SK-N-SH (cell line): ENCODE data around the gene TSPAN32. TPM values are rescaled to one million over a fixed set of nuclear protein-coding genes. Genes with fewer than 3 reads are reported as not detected.

Experiments used
- CTCF ChIA-PET: fragments of 300-600, 350-600 bp; formaldehyde crosslinking; extraction: SDS; loops from one replicate; lab custom pipeline; 2021; lab: Yijun Ruan, JAX
- POLR2A ChIA-PET: fragments of 350-600 bp; sonication (Branson Sonifier 250); formaldehyde crosslinking; extraction: SDS; loops from one replicate; lab custom pipeline; 2020; ENCODE audit warnings: antibody characterized with exemption, inconsistent platforms; lab: Yijun Ruan, JAX
- DNase-seq: peaks from one replicate; pipeline ENCODE4 v3.0.0; 2012
- H2AFZ ChIP-seq: fragments of 200-600 bp; sonication (generic); 2 replicates; pipeline ENCODE4 v1.8.1; 2016; ENCODE audit warnings: antibody characterized with exemption, mild to moderate bottlenecking, low read depth
- H3F3A ChIP-seq: fragments of 200-600 bp; sonication (generic); replicated peaks from 2 replicates; pipeline ENCODE3; 2016; ENCODE audit warnings: antibody characterized with exemption, mild to moderate bottlenecking; ENCODE audit not compliant: insufficient read depth
- H3K27ac ChIP-seq, 2 experiments: fragments of 200-500 bp in 1 of 2; fragments of 200-600 bp in 1 of 2; sonication (Bioruptor generic) in 1 of 2; sonication (generic), shearing (Covaris generic) in 1 of 2; 2 replicates each; pipeline versions ENCODE4 v1.5.1 to v1.6.1; 2014 to 2016; ENCODE audit warnings: low read depth in 2 of 2, inconsistent platforms in 1 of 2, low read length in 1 of 2, mild to moderate bottlenecking in 1 of 2, mixed read lengths in 1 of 2
- H3K27me3 ChIP-seq: fragments of 200-600 bp; sonication (generic), shearing (Covaris generic); 2 replicates; pipeline ENCODE4 v1.6.1; 2016; ENCODE audit warnings: mixed run types; ENCODE audit not compliant: insufficient read depth
- H3K36me3 ChIP-seq, 2 experiments: fragments of 200-500 bp in 1 of 2; fragments of 200-600 bp in 1 of 2; sonication (Bioruptor generic) in 1 of 2; sonication (generic) in 1 of 2; replicated peaks in 1 of 2; 2 replicates each; pipeline versions ENCODE3 to v1.5.1; 2014 to 2016; ENCODE audit warnings: low read length in 1 of 2, mild to moderate bottlenecking in 1 of 2; ENCODE audit not compliant: insufficient read depth in 2 of 2, control insufficient read depth in 1 of 2
- H3K4me1 ChIP-seq, 2 experiments: fragments of 200-500 bp in 1 of 2; fragments of 200-600 bp in 1 of 2; sonication (Bioruptor generic) in 1 of 2; sonication (generic), shearing (Covaris generic) in 1 of 2; 2 replicates each; pipeline versions ENCODE4 v1.5.1 to v1.6.1; 2014 to 2016; ENCODE audit warnings: low read depth in 1 of 2, low read length in 1 of 2, mixed run types in 1 of 2; ENCODE audit not compliant: insufficient read depth in 2 of 2, control insufficient read depth in 1 of 2
- H3K4me2 ChIP-seq: fragments of 200-600 bp; sonication (generic), shearing (Covaris generic); 2 replicates; pipeline ENCODE4 v1.6.1; 2017; ENCODE audit warnings: mixed run types
- H3K4me3 ChIP-seq, 2 experiments: fragments of 200-500 bp in 1 of 2; fragments of 200-600 bp in 1 of 2; sonication (Bioruptor generic) in 1 of 2; sonication (generic), shearing (Covaris generic) in 1 of 2; 2 replicates each; pipeline versions ENCODE4 v1.5.1 to v1.8.1; 2014 to 2016; ENCODE audit warnings: low read depth in 2 of 2, inconsistent platforms in 1 of 2, low read length in 1 of 2, mild to moderate bottlenecking in 1 of 2, mixed read lengths in 1 of 2, moderate library complexity in 1 of 2
- H3K79me2 ChIP-seq: fragments of 200-600 bp; sonication (generic); 2 replicates; pipeline ENCODE4 v1.8.1; 2017; ENCODE audit warnings: mild to moderate bottlenecking; ENCODE audit not compliant: insufficient read depth
- H3K9ac ChIP-seq: fragments of 200-600 bp; sonication (generic); 2 replicates; pipeline ENCODE4 v1.6.1; 2017; ENCODE audit warnings: mixed run types
- H3K9me2 ChIP-seq: fragments of 200-600 bp; sonication (generic); 2 replicates; pipeline ENCODE4 v1.6.1; 2017; ENCODE audit warnings: mixed run types
- H3K9me3 ChIP-seq: fragments of 200-600 bp; sonication (generic); 2 replicates; pipeline ENCODE4 v1.6.1; 2017; ENCODE audit warnings: mixed run types, mild to moderate bottlenecking, moderate library complexity
- H4K20me1 ChIP-seq: fragments of 200-600 bp; sonication (generic); 2 replicates; pipeline ENCODE4 v1.6.1; 2017; ENCODE audit warnings: mild to moderate bottlenecking, mixed run types; ENCODE audit not compliant: insufficient read depth
- ELF1 ChIP-seq: IDR thresholded peaks from 2 replicates; pipeline ENCODE4 v1.4.0; 2012
- FOXM1 ChIP-seq: IDR thresholded peaks from 2 replicates; pipeline ENCODE4 v1.4.0; 2012; ENCODE audit warnings: low read depth, mild to moderate bottlenecking
- GABPA ChIP-seq: IDR thresholded peaks from 2 replicates; pipeline ENCODE4 v1.4.0; 2012; ENCODE audit warnings: low read depth, mild to moderate bottlenecking
- GATA2 ChIP-seq: sonication (generic); formaldehyde crosslinking; IDR thresholded peaks from 2 replicates; pipeline ENCODE4 v1.5.0; 2020; ENCODE audit warnings: mild to moderate bottlenecking, missing genetic modification reagents
- JUND ChIP-seq: IDR thresholded peaks from 2 replicates; pipeline ENCODE4 v1.4.0; 2012
- MEF2A ChIP-seq: IDR thresholded peaks from 2 replicates; pipeline ENCODE4 v1.4.0; 2012; ENCODE audit warnings: low read depth, borderline replicate concordance
- NRF1 ChIP-seq: IDR thresholded peaks from 2 replicates; pipeline ENCODE4 v1.6.1; 2012; ENCODE audit warnings: low read depth, mild to moderate bottlenecking, low read length
- RXRA ChIP-seq: IDR thresholded peaks from 2 replicates; pipeline ENCODE4 v1.4.0; 2012; ENCODE audit warnings: low read depth, mild to moderate bottlenecking, borderline replicate concordance
- SIN3A ChIP-seq: IDR thresholded peaks from 2 replicates; pipeline ENCODE4 v1.6.1; 2012; ENCODE audit warnings: low read depth, mild to moderate bottlenecking, low read length, moderate library complexity, borderline replicate concordance
- WGBS: methylation state at CpG from one replicate; pipeline ENCODE4 v1.1.6; 2017; ENCODE audit warnings: low lambda C conversion rate; 5-methylcytosine and 5-hydroxymethylcytosine counted together
- polyA plus RNA-seq, 3 experiments: library from polyadenylated mRNA; depleted of rRNA; stranded (reverse); fragments of >200 nt; gene quantifications; 2 replicates each; pipeline ENCODE4 v1.2.3, GENCODE V29; 2012
- TF ChIP-seq, protein P1 (sequence below): fragments of 150-350 bp; IDR thresholded peaks from 2 replicates; pipeline ENCODE4 v1.6.1; 2017; ENCODE audit warnings: antibody characterized with exemption, low read length, low read depth, borderline replicate concordance
- TF ChIP-seq, protein P2 (sequence below): IDR thresholded peaks from 2 replicates; pipeline ENCODE4 v1.4.0; 2012; ENCODE audit warnings: low read depth
- TF ChIP-seq, protein P3 (sequence below): IDR thresholded peaks from 2 replicates; pipeline ENCODE4 v1.6.1; 2012; ENCODE audit warnings: mild to moderate bottlenecking, low read depth, low read length, moderate library complexity
- TF ChIP-seq, protein P4 (sequence below): fragments of 200-600 bp; sonication (generic); IDR thresholded peaks from 2 replicates; pipeline ENCODE4 v1.6.1; 2017; ENCODE audit warnings: antibody characterized with exemption, mild to moderate bottlenecking, moderate library complexity
- TF ChIP-seq, protein P5 (sequence below): IDR thresholded peaks from 2 replicates; pipeline ENCODE4; 2012

TSPAN32 gene
- polyA plus RNA-seq, 1 of the 3 experiments (the other 2 are of a cell fraction): 0.12 TPM

DNA sequence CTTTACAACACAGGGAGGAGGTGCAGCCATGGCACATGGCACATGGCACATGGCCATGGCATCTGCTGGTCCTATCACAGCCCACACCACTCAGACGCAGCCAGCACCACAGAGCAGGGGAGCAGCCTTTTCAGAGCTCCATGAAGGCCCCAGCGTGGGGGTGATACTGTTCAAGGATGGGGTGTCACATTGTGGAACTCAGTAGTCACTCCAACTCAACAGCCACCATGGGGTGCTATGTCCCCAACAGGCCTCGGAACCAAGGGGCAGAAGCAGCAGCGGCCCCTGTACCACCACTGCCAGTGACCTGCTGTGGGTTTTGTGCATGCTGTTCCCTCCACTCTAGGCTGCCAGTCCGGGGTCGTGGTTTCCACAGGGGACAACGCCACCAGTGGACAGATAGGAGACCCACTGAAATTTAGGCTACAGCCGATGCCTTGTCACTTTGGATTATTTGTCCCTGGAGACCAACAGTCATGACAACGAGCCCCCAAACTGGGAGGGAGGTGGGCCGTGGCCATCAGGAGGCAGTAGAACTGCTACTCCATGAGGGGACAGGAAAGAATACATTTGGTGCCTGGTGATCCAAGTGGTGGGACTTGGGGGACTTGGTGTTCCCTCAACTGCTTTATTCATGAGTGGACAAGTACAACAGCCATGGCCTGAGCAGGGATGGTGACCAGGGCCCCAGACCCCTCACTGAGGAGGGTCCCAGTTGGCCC is 44.9 kb downstream of the TSPAN32 start (continued):
- no peak for TF ChIP-seq RXRA
- TF ChIP-seq, protein P1, sequence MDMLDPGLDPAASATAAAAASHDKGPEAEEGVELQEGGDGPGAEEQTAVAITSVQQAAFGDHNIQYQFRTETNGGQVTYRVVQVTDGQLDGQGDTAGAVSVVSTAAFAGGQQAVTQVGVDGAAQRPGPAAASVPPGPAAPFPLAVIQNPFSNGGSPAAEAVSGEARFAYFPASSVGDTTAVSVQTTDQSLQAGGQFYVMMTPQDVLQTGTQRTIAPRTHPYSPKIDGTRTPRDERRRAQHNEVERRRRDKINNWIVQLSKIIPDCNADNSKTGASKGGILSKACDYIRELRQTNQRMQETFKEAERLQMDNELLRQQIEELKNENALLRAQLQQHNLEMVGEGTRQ: no peak
- TF ChIP-seq ELF1: no peak

DNA sequence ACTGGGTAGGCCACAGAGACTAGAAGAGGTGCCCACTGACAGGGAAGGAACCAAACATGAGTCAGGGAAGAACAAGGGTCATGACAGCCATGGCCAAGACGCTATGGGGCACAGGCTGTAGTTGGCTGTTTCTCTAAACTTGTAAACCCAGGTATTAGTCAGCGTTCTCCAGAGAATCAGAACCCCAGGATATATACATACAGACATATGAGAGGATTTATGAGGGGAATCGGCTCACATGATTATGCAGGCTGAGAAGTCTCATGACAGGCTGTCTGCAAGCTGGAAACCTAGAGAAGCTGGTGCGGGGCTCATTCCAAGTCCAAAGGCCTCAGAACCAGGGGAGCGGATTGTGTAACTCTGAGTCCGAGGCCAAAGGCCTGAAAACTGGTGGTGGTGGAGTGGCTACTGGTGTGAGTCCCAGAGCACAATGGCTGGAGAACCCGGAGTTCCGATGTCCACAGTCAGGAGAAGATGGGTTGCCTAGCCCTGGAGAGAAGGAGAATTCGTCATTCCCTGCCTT is 45.6 kb downstream of the TSPAN32 start:
- Histone ChIP-seq H3F3A (no peaks in the 10 kb centered on the region), H3K27ac (no peak overlapping the region), H3K4me3 (no peak overlapping the region), H3K36me3 (no peaks in the 10 kb centered on the region), H3K9me3 (no peaks in the 10 kb centered on the region), H3K27me3 (no peaks in the 10 kb centered on the region), H3K9ac (no peak overlapping the region), H4K20me1 (no peaks in the 10 kb centered on the region), H2AFZ (no peak overlapping the region), H3K79me2 (no peaks in the 10 kb centered on the region), H3K4me1 (no peaks in the 10 kb centered on the region), H3K4me2 (no peak overlapping the region), H3K9me2 (no peaks in the 10 kb centered on the region)
- 35% methylated on average over 9 of the region's 9 CpGs for WGBS
- TF ChIP-seq, protein P2, sequence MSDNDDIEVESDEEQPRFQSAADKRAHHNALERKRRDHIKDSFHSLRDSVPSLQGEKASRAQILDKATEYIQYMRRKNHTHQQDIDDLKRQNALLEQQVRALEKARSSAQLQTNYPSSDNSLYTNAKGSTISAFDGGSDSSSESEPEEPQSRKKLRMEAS: no peak
- TF ChIP-seq, protein P3, sequence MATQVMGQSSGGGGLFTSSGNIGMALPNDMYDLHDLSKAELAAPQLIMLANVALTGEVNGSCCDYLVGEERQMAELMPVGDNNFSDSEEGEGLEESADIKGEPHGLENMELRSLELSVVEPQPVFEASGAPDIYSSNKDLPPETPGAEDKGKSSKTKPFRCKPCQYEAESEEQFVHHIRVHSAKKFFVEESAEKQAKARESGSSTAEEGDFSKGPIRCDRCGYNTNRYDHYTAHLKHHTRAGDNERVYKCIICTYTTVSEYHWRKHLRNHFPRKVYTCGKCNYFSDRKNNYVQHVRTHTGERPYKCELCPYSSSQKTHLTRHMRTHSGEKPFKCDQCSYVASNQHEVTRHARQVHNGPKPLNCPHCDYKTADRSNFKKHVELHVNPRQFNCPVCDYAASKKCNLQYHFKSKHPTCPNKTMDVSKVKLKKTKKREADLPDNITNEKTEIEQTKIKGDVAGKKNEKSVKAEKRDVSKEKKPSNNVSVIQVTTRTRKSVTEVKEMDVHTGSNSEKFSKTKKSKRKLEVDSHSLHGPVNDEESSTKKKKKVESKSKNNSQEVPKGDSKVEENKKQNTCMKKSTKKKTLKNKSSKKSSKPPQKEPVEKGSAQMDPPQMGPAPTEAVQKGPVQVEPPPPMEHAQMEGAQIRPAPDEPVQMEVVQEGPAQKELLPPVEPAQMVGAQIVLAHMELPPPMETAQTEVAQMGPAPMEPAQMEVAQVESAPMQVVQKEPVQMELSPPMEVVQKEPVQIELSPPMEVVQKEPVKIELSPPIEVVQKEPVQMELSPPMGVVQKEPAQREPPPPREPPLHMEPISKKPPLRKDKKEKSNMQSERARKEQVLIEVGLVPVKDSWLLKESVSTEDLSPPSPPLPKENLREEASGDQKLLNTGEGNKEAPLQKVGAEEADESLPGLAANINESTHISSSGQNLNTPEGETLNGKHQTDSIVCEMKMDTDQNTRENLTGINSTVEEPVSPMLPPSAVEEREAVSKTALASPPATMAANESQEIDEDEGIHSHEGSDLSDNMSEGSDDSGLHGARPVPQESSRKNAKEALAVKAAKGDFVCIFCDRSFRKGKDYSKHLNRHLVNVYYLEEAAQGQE: no peak
- TF ChIP-seq GABPA: no peak
- TF ChIP-seq, protein P4, sequence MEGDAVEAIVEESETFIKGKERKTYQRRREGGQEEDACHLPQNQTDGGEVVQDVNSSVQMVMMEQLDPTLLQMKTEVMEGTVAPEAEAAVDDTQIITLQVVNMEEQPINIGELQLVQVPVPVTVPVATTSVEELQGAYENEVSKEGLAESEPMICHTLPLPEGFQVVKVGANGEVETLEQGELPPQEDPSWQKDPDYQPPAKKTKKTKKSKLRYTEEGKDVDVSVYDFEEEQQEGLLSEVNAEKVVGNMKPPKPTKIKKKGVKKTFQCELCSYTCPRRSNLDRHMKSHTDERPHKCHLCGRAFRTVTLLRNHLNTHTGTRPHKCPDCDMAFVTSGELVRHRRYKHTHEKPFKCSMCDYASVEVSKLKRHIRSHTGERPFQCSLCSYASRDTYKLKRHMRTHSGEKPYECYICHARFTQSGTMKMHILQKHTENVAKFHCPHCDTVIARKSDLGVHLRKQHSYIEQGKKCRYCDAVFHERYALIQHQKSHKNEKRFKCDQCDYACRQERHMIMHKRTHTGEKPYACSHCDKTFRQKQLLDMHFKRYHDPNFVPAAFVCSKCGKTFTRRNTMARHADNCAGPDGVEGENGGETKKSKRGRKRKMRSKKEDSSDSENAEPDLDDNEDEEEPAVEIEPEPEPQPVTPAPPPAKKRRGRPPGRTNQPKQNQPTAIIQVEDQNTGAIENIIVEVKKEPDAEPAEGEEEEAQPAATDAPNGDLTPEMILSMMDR: no peak
- no peak for TF ChIP-seq NRF1
- TF ChIP-seq GATA2 (CRISPR knock-in tag): no peak
- no peak for TF ChIP-seq SIN3A
- no peak for TF ChIP-seq MEF2A
- TF ChIP-seq, protein P5, sequence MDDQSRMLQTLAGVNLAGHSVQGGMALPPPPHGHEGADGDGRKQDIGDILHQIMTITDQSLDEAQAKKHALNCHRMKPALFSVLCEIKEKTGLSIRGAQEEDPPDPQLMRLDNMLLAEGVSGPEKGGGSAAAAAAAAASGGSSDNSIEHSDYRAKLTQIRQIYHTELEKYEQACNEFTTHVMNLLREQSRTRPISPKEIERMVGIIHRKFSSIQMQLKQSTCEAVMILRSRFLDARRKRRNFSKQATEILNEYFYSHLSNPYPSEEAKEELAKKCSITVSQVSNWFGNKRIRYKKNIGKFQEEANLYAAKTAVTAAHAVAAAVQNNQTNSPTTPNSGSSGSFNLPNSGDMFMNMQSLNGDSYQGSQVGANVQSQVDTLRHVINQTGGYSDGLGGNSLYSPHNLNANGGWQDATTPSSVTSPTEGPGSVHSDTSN: no peak
- TF ChIP-seq JUND: no peak
- TF ChIP-seq FOXM1: no peak
- no peak for TF ChIP-seq ELF1
- no peak for DNase-seq
- POLR2A ChIA-PET: no interaction called here
- CTCF ChIA-PET: no interaction called here
